HFFc6 (cell line): ENCODE data around the gene PDGFC. TPM values are rescaled to one million over a fixed set of nuclear protein-coding genes. Genes with fewer than 3 reads are reported as not detected.
A peak's percentile ranks its signal among the peaks of the same experiment; 100 is the strongest.

Experiments
- DNase-seq: peaks from one replicate; pipeline ENCODE4 v3.0.0-alpha.2; 2018
- H3K27ac Mint-ChIP-seq: 2 replicates; pipeline ENCODE4 v1.8.0; 2020; ENCODE audit warnings: mild to moderate bottlenecking, mixed read lengths
- H3K27me3 Mint-ChIP-seq: 2 replicates; pipeline ENCODE4 v1.8.0; 2021; ENCODE audit warnings: mild to moderate bottlenecking, moderate library complexity, mixed read lengths; ENCODE audit not compliant: insufficient read depth
- H3K36me3 Mint-ChIP-seq: 2 replicates; pipeline ENCODE4 v1.8.0; 2021; ENCODE audit warnings: low read depth, mixed read lengths
- H3K4me1 Mint-ChIP-seq: 2 replicates; pipeline ENCODE4 v1.8.0; 2020; ENCODE audit warnings: low read depth, mixed read lengths
- H3K4me3 Mint-ChIP-seq: 2 replicates; pipeline ENCODE4 v1.8.0; 2020; ENCODE audit warnings: mild to moderate bottlenecking, moderate library complexity, mixed read lengths
- H3K9me3 Mint-ChIP-seq: 2 replicates; pipeline ENCODE4 v1.8.0; 2020; ENCODE audit warnings: mild to moderate bottlenecking, mixed read lengths
- total RNA-seq, 6 experiments: library from RNA; stranded (reverse); fragmentation: NEBNext Ultra II Directional; extraction: Animal tissue kit (Norgen Biotek cat#: 25700); gene quantifications; 2 replicates in 1 of 6; 3 replicates in 5 of 6; pipeline ENCODE4 v1.2.3, GENCODE V29; 2021
- TF ChIP-seq, protein P1 (sequence below): fragments of 200-600 bp; sonication (generic); IDR thresholded peaks from 2 replicates; pipeline ENCODE4 v1.5.0; 2021; ENCODE audit warnings: antibody characterized with exemption, mild to moderate bottlenecking

PDGFC gene
- total RNA-seq, 6 experiments from 2014 or later, result 71.5 to 112 (median 76.1) TPM

DNA sequence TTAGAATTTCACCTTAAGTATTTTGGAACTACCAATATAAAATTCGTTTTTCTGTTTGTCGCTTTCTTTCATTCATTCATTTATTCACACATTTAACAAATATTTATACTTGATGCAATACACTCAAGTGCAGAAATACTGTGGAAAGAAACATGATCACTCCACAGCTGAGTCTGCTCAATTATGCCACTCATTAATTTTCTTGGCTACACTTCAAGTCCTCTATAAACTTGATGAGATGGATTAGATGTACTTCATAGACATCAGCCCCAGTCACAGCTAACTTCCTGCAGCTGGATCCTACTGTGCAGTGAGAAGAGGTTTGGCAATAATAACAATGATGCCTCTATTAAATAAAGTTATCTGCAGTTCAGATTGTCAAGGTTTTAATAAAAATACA, 208.1 kb downstream of the PDGFC start:
- DNase-seq, result peak; percentile 31
- peaks cover 76% of the 10 kb centered on the region for H3K4me1 Mint-ChIP-seq
- H3K27ac Mint-ChIP-seq, result peak overlapping the region; percentile 62

DNA sequence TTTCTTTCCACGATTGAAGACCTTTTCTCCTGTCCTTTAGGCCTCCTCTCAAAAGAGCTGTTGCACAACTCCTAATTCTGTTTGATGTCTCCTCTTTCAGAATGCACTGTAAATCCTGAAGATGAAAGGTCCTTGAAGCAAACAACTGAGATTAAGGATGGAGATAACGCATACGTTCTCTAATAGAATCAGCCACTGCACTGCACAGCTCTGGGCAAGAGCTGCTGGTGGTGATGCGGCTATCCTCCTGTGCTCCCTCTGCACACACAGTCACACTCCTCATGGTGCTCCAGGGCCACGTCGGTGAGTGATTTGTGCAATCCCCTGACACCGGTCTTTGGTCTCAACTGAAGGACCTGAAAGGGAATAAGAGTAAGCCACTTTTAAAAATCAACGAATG, 208.7 kb downstream of the PDGFC start:
- Mint-ChIP-seq H3K27me3 (no peaks in the 10 kb centered on the region), H3K4me1 (peaks cover 70% of the 10 kb centered on the region), H3K27ac (peak overlapping the region; percentile 62; the same call in 1 of the 2 replicates), H3K9me3 (peaks cover 6% of the 10 kb centered on the region; the same call in 1 of the 2 replicates), H3K36me3 (peaks cover 67% of the 10 kb centered on the region), H3K4me3 (0 out of 2 replicates have a peak overlapping the region, but pooled peaks have one; percentile 49)
- TF ChIP-seq, protein P1, sequence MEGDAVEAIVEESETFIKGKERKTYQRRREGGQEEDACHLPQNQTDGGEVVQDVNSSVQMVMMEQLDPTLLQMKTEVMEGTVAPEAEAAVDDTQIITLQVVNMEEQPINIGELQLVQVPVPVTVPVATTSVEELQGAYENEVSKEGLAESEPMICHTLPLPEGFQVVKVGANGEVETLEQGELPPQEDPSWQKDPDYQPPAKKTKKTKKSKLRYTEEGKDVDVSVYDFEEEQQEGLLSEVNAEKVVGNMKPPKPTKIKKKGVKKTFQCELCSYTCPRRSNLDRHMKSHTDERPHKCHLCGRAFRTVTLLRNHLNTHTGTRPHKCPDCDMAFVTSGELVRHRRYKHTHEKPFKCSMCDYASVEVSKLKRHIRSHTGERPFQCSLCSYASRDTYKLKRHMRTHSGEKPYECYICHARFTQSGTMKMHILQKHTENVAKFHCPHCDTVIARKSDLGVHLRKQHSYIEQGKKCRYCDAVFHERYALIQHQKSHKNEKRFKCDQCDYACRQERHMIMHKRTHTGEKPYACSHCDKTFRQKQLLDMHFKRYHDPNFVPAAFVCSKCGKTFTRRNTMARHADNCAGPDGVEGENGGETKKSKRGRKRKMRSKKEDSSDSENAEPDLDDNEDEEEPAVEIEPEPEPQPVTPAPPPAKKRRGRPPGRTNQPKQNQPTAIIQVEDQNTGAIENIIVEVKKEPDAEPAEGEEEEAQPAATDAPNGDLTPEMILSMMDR, result no peak
- DNase-seq, result no peak

More for the DNA sequence above, 208.1 kb downstream of the PDGFC start:
- TF ChIP-seq, protein P1, result no peak
- Mint-ChIP-seq H3K36me3 (peaks cover 67% of the 10 kb centered on the region), H3K9me3 (peaks cover 1% of the 10 kb centered on the region; the same call in 1 of the 2 replicates), H3K4me3 (peak overlapping the region; percentile 49), H3K27me3 (no peaks in the 10 kb centered on the region)

DNA sequence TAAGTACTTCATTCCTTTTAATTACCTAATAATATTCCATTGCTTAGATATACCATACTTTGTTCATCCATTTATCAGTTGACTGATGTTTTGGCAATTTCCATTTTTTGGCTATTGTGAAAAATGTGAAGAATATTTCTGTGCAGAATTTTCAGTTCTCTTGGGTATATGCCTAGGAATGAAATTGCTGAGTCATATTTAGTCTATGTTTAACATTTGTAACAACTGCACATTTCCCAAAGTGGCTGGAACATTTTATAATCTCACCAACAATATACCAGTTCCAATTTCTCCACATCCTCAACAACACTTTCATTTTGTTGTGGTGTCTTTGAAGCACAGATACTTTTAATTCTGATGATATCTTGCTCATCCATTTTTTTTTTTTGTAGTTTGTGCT, 215.5 kb downstream of the PDGFC start:
- TF ChIP-seq, protein P1, result no peak
- H3K4me1 Mint-ChIP-seq, result peaks cover 54% of the 10 kb centered on the region
- no peak for DNase-seq
- H3K9me3 Mint-ChIP-seq, result peaks cover 21% of the 10 kb centered on the region
- no peaks in the 10 kb centered on the region for H3K27me3 Mint-ChIP-seq
- no peak overlapping the region for H3K4me3 Mint-ChIP-seq
- peaks cover 48% of the 10 kb centered on the region for H3K36me3 Mint-ChIP-seq
- peak overlapping the region; percentile 65 for H3K27ac Mint-ChIP-seq

DNA sequence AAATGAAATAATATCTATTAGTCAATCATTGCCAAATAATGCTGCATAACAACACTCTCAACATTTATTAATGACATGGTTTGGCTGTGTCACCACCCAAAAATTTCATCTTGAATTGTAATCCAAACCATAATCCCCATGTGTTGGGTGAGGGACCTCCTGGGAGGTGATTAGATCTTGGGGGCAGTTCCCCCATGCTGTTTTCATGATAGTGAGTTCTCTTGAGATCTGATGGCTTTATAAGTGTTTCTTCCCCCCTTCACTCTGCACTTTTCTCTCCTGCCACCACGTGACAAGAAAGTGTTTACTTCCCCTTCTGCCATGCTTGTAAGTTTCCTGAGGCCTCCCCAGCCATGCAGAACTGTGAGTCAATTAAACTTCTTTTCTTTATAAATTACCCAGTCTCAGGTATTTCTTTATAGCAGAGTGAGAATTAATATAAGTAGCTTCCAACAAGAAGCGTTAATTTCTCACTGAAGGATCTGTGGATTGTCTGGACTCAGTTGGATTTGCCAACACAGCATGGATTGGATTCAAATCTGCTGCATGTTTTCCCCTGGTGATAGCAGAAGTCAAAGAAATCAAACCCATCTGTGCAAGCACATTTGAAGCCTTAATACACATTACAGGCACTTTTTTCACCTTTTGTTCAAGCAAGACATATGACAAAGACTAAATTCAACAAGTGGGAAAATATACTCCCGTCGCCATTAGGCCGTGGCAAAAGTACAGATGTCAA, 216.6 kb downstream of the PDGFC start:
- H3K27me3 Mint-ChIP-seq, result no peaks in the 10 kb centered on the region
- H3K4me1 Mint-ChIP-seq, result peaks cover 61% of the 10 kb centered on the region
- peak overlapping the region; percentile 31; the same call in 1 of the 2 replicates for H3K4me3 Mint-ChIP-seq
- peak; percentile 20 for DNase-seq
- peaks cover 21% of the 10 kb centered on the region for H3K9me3 Mint-ChIP-seq
- peak overlapping the region; percentile 71 for H3K27ac Mint-ChIP-seq
- H3K36me3 Mint-ChIP-seq, result peaks cover 41% of the 10 kb centered on the region
- TF ChIP-seq, protein P1, result no peak

DNA sequence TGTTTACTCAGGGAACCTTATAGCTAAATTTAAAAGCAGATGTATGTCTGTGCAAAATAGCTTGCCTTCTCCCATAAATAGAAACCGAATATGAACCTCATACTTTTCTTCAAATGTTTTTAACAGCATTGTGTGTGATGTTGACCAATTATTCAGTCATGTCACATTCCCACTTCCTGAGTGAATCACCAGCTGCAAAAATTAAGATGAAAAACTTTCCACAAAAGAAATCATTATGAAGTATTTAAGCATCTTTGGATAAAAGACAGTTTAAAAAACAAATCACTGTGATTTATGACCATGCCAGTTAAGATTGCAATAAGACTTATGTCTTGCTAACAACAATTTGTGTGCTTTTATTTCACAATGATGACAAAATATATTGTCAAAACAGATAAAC, 220.1 kb downstream of the PDGFC start:
- Mint-ChIP-seq H3K4me1 (peaks cover 74% of the 10 kb centered on the region), H3K27me3 (no peaks in the 10 kb centered on the region; the same call in 1 of the 2 replicates), H3K36me3 (peaks cover 28% of the 10 kb centered on the region), H3K9me3 (peaks cover 15% of the 10 kb centered on the region), H3K27ac (peak overlapping the region; percentile 61), H3K4me3 (peak overlapping the region; percentile 20; the same call in 1 of the 2 replicates)
- DNase-seq, result peak; percentile 63
- TF ChIP-seq, protein P1, result no peak
